SIG-M5 treated with dmso at 0.1 percent for 504 hours (cell line): ENCODE measurements around the gene ASRGL1.

Experiments used
- DNase-seq: peaks from one replicate; lab custom pipeline; 2025; ENCODE audit not compliant: unreplicated experiment; lab: John Stamatoyannopoulos, UW

The ASRGL1 gene

DNA sequence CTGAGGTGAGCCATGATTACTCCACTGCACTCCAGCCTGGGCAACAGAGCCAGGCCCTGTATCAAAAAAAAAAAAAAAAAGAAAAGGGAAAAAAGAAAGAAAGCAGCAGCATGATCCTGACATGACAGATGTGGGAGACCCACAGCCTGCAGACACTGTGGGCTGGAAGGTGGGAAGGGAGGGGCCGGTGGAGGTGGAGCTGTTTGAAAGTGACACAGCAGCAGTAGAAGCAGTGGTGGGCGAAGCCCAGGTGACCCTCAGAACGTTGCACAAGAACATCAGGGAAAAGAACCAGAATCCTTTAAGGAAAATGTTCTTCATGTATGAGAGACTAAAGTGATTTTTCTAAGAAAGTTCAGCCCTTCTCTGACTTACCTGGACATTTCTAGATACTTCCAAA lies 55.3 kb downstream of the ASRGL1 start:
- DNase-seq = no peak

GRCh38 chr11:62393061-62393611 lies 55.9 kb downstream of the ASRGL1 start:
- peak; percentile 52 for DNase-seq

DNA sequence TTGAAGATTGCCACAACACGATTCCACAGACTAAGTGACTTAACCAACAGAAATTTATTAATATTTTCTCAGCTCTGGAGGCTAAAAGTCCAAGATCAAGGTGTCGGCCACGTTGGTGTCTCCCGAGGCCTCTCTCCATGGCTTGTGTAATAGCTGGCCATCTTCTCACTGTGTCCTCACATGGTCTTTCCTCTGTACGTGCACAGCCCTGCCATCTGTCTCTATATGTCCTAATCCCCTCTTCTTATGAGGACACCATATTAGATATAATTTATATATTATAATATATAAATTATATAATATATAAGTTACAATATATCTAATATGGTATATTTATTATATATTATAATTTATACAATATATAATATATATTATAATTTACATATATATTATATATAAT lies 56.5 kb downstream of the ASRGL1 start:
- no peak for DNase-seq

GRCh38 chr11:62394825-62395538 lies 57.7 kb downstream of the ASRGL1 start:
- DNase-seq = peak; percentile 86

DNA sequence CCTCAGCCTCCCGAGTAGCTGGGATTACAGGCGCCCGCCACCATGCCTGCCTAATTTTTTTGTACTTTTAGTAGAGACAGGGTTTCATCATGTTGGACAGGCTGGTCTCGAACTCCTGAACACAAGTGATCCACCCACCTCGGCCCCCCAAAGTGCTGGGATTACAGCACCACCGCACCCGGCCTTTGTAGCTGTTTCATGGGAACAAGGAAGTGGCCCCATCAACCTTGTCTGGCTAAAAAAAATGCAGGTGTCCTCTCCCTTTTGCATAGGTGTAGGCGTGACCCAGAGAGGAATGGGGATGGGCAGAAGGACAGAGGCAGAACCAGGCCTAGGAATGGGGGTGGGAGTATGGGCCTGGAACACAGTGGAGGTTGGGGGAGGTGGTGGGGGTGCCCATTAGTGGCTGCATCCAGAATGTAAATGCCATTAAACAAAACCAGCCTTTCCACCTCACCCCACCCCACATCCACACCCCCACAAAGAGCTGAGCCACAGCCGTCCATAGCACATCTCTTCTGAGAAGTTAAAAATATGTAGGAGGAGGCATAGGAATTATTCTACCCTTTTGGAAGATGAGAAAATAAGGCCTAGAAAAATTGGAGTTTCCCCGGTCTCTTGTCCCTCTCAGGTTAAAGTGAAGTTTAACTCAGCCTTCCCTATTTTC lies 58.8 kb downstream of the ASRGL1 start:
- DNase-seq = no peak

- peak; percentile 29 for DNase-seq
Measured at GRCh38 chr11:62398011-62398994, 61.1 kb downstream of the ASRGL1 start.

- no peak for DNase-seq
Measured at GRCh38 chr11:62399172-62399877, 62.1 kb downstream of the ASRGL1 start.

- DNase-seq = no peak
Measured at GRCh38 chr11:62399878-62400266, 62.6 kb downstream of the ASRGL1 start.

GRCh38 chr11:62400281-62400680 lies 63.0 kb downstream of the ASRGL1 start:
- no peak for DNase-seq

DNA sequence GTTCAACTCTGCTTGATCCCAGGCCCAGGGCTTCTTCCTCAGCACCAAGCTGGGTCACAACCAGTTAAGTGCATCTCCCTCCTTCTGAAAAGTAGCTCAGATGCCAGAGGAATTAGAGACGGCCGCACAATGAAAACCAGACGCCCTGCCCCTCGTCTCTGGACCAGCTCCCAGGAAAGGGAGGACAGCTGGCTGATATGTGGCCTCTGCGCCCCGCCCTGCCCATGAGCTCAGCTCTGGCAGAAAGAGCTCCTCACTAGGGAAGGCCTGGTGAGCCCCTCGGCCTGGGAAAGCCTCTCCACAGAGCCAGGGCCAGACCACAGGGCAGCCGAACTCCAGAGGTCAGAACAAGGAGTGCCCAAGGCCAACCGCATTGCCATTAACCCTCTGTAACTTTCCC lies 63.5 kb downstream of the ASRGL1 start:
- no peak for DNase-seq

DNA sequence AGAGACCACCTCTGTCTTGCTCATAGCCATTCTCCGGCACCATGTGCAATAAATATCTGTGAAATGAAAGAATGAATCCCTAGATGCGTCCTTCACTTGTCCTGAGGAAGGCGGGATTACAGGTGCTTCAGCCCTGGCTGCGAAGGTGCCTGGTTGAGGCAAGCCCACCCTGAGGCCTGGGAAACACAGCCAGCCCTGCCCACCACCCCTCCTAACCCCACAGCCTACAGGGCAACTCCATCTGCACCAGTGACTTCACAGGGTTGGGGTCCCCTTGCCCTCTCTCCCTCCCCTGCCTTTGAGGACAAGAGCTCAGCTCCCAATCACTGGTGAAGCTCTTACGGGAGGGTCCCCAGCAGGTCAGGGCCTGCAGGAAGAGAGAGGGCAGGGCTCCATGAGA lies 64.1 kb downstream of the ASRGL1 start:
- DNase-seq = no peak

DNA sequence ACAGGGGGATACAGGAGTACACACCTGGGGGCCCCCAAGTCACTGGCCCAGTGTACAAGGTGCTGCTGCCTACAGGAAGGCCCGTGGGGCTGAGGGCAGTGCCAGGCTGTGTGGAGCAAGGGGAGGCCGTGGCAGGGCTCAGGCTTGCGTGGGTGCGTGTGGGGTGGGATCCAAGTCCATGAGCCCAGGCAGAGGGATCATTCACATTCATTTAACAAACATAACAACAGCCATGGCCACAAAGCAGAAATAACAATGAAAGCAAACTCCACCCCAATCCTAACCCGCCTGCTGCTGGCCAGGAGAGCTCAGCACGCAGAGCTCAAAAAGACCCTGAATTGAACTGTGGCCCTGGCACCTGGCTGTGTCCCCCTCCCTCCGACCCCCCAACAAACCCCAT lies 64.6 kb downstream of the ASRGL1 start:
- DNase-seq = no peak

DNA sequence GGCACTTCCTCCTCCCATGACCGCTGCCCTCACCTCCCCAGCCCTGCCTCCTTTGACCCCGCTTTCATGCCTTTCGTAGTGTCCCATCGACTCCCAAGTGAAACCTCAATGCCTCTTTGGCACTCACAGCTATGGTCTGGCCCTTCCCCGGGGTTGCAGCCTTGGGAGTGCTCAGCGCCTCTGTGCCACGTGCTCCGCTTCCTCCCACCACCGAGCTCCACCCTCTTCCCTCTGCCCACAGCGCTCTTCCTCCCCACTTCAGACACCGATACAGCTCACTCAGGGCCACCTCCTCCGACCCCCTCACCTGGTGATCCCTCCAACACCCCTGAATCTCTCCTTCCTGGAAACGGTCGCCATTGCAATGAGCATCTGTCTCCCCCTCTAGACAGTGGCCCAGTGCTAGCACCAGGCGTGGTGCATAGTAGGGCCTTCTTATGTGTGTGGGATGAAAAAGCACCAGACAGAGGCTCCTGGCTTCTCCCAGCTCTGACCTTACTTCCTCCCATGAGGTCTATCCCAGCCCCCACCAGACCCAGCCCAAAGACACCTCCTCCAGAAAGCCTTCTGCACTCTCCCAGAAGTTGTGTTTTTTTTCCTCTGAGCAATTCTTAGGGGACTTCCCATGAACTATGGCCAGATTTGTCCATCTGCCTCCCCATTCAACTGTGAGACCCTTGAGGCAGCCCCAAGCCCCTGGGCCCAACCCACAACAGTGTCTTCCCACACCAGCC lies 65.1 kb downstream of the ASRGL1 start:
- DNase-seq = no peak

- no peak for DNase-seq
Measured at GRCh38 chr11:62402960-62403730, 65.9 kb downstream of the ASRGL1 start.

DNA sequence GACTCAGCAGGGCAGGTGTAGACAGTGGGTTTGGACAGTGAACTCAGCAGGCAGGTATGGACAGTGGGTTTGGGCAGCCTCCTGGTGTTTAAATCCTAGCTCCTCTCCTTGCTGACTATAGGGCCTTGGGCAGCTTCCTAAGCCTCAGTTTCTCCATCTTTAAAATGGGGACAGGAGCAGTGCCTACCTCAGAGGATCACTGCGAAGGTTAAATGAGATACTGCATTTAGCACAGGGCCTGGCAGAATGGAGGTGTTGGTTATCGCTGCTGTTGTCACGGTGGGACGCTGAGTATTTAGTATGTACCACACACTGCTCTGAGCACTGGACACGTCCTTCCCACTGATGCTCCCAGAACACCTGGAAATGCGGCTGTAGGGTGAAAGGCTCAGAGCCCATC lies 67.2 kb downstream of the ASRGL1 start:
- no peak for DNase-seq

DNA sequence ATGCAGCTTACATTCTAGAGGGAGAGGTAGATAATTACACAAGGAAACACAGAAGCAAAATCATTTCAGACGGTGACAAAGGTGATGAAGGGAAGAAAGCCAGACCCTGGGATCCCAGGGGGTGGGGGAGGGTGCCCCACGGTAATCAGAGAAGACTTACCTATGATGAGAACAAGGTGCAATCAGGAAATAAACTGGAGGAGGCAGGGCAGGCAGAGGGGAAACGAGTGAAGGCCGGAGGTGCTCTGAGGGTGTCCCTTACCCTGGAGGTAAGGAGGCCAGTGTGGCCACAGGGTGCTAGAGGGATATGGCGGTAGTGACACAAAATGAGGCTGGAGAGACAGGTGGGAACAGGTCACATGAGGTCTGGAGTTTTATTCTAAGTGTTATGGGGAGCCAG lies 67.7 kb downstream of the ASRGL1 start:
- DNase-seq = no peak

- no peak for DNase-seq
Measured at GRCh38 chr11:62406034-62406433, 68.8 kb downstream of the ASRGL1 start.

- DNase-seq = no peak
Measured at GRCh38 chr11:62409831-62410230, 72.6 kb downstream of the ASRGL1 start.

GRCh38 chr11:62410972-62411371 lies 73.7 kb downstream of the ASRGL1 start:
- DNase-seq = no peak
